ENCODE measurements around the gene TECTA.

Gene TECTA

GRCh38 chr11:121100943-121101342, at the start of gene TECTA:
Gene TECTA (plus strand): TSS chr11:121101243. CDS start chr11:121102666, 1,423 bp downstream.
- Histone ChIP-seq H3K9me3 (ENCODE audit: control insufficient read depth in 1 of 2, low read length in 2 of 2) (no peaks in the 10 kb centered on the region), H3K36me3 (ENCODE audit: control insufficient read depth in 1 of 2, insufficient read depth in 2 of 2, low read length in 2 of 2) (no peaks in the 10 kb centered on the region), H3K9ac (ENCODE audit: low read depth in 1 of 2, low read length in 2 of 2) (no peak within 1 kb of the TSS), H3K4me3 (ENCODE audit: low read depth in 1 of 2, low read length in 2 of 2) (no peak within 1 kb of the TSS), H3K27ac (ENCODE audit: low read depth, low read length) (no peak within 1 kb of the TSS), H3K27me3 (ENCODE audit: control insufficient read depth in 1 of 2, insufficient read depth in 2 of 2, low read length in 2 of 2) (no peaks in the 10 kb centered on the region), H3K4me1 (ENCODE audit: control insufficient read depth in 1 of 2, insufficient read depth in 2 of 2, low read length in 2 of 2) (peaks cover 4 to 7% of the 10 kb centered on the region in 2 donors)

GRCh38 chr11:121053244-121053643, 47.8 kb upstream of the TECTA start:
- Histone ChIP-seq H3K27me3 (ENCODE audit: control insufficient read depth in 1 of 2, insufficient read depth in 2 of 2, low read length in 2 of 2) (no peaks in the 10 kb centered on the region), H3K4me1 (ENCODE audit: control insufficient read depth in 1 of 2, insufficient read depth in 2 of 2, low read length in 2 of 2) (peaks cover 0 to 8% of the 10 kb centered on the region in 2 donors), H3K4me3 (ENCODE audit: low read depth in 1 of 2, low read length in 2 of 2) (no peak overlapping the region), H3K9ac (ENCODE audit: low read depth in 1 of 2, low read length in 2 of 2) (no peak overlapping the region), H3K27ac (ENCODE audit: low read depth, low read length) (no peak overlapping the region), H3K36me3 (ENCODE audit: control insufficient read depth in 1 of 2, insufficient read depth in 2 of 2, low read length in 2 of 2) (peaks cover 10 to 24% of the 10 kb centered on the region in 2 donors), H3K9me3 (ENCODE audit: control insufficient read depth in 1 of 2, low read length in 2 of 2) (no peaks in the 10 kb centered on the region)

DNA sequence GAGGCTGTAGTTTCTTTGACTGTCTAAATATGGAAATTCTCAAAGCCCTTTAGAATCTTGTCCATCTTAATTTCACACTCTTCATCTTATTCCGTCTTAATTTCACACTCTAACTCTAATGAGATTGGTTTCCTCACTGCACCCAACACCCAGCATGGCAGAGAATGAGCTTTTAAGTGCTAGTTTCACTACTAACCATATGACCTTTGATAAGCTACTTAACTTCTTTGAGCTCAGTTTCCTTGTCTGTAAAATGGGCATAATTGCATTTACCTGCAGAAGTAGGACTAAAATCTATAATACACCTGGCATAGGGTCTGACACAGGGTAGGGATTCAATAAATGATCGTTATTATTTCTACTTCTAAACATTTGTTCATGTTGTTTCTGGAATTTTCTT, 46.8 kb upstream of the TECTA start:
- Histone ChIP-seq H3K36me3 (ENCODE audit: control insufficient read depth in 1 of 2, insufficient read depth in 2 of 2, low read length in 2 of 2) (peaks cover 14 to 24% of the 10 kb centered on the region in 2 donors), H3K4me1 (ENCODE audit: control insufficient read depth in 1 of 2, insufficient read depth in 2 of 2, low read length in 2 of 2) (no peaks in the 10 kb centered on the region), H3K27me3 (ENCODE audit: control insufficient read depth in 1 of 2, insufficient read depth in 2 of 2, low read length in 2 of 2) (no peaks in the 10 kb centered on the region), H3K27ac (ENCODE audit: low read depth, low read length) (no peak overlapping the region), H3K4me3 (ENCODE audit: low read depth in 1 of 2, low read length in 2 of 2) (no peak overlapping the region), H3K9ac (ENCODE audit: low read depth in 1 of 2, low read length in 2 of 2) (no peak overlapping the region), H3K9me3 (ENCODE audit: control insufficient read depth in 1 of 2, low read length in 2 of 2) (no peaks in the 10 kb centered on the region)

DNA sequence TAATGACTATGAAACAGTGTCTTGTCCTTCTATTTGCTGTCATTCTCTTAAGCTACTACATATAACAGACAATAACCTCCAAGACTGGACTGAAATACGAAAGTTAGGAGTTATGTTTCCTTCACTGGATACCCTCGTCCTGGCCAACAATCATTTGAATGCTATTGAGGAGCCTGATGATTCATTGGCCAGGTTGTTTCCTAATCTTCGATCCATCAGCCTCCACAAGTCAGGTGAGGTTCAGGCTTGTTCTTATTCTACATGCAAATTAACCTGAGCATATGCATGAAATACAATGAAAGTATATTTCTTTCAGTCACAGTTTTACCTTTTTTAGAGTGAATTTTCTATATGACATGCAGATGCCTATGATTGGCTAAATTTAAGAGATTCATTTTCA, 46.0 kb upstream of the TECTA start:
- no peak overlapping the region for H3K27ac ChIP-seq (ENCODE audit: low read depth, low read length)
- H3K36me3 ChIP-seq (ENCODE audit: control insufficient read depth in 1 of 2, insufficient read depth in 2 of 2, low read length in 2 of 2), result peaks cover 14 to 24% of the 10 kb centered on the region in 2 donors
- no peak overlapping the region for H3K9ac ChIP-seq (ENCODE audit: low read depth in 1 of 2, low read length in 2 of 2)
- H3K27me3 ChIP-seq (ENCODE audit: control insufficient read depth in 1 of 2, insufficient read depth in 2 of 2, low read length in 2 of 2), result no peaks in the 10 kb centered on the region
- H3K4me3 ChIP-seq (ENCODE audit: low read depth in 1 of 2, low read length in 2 of 2), result no peak overlapping the region
- H3K9me3 ChIP-seq (ENCODE audit: control insufficient read depth in 1 of 2, low read length in 2 of 2), result no peaks in the 10 kb centered on the region
- no peaks in the 10 kb centered on the region for H3K4me1 ChIP-seq (ENCODE audit: control insufficient read depth in 1 of 2, insufficient read depth in 2 of 2, low read length in 2 of 2)

GRCh38 chr11:121057922-121058321, 43.1 kb upstream of the TECTA start:
- Histone ChIP-seq H3K36me3 (ENCODE audit: control insufficient read depth in 1 of 2, insufficient read depth in 2 of 2, low read length in 2 of 2) (peaks cover 18 to 31% of the 10 kb centered on the region in 2 donors), H3K27me3 (ENCODE audit: control insufficient read depth in 1 of 2, insufficient read depth in 2 of 2, low read length in 2 of 2) (no peaks in the 10 kb centered on the region), H3K4me1 (ENCODE audit: control insufficient read depth in 1 of 2, insufficient read depth in 2 of 2, low read length in 2 of 2) (no peaks in the 10 kb centered on the region), H3K4me3 (ENCODE audit: low read depth in 1 of 2, low read length in 2 of 2) (no peak overlapping the region), H3K9ac (ENCODE audit: low read depth in 1 of 2, low read length in 2 of 2) (no peak overlapping the region), H3K9me3 (ENCODE audit: control insufficient read depth in 1 of 2, low read length in 2 of 2) (no peaks in the 10 kb centered on the region), H3K27ac (ENCODE audit: low read depth, low read length) (no peak overlapping the region)

- Histone ChIP-seq H3K9ac (ENCODE audit: low read depth in 1 of 2, low read length in 2 of 2) (no peak overlapping the region), H3K27ac (ENCODE audit: low read depth, low read length) (no peak overlapping the region), H3K36me3 (ENCODE audit: control insufficient read depth in 1 of 2, insufficient read depth in 2 of 2, low read length in 2 of 2) (peaks cover 18 to 25% of the 10 kb centered on the region in 2 donors), H3K9me3 (ENCODE audit: control insufficient read depth in 1 of 2, low read length in 2 of 2) (no peaks in the 10 kb centered on the region), H3K4me3 (ENCODE audit: low read depth in 1 of 2, low read length in 2 of 2) (no peak overlapping the region), H3K4me1 (ENCODE audit: control insufficient read depth in 1 of 2, insufficient read depth in 2 of 2, low read length in 2 of 2) (no peaks in the 10 kb centered on the region), H3K27me3 (ENCODE audit: control insufficient read depth in 1 of 2, insufficient read depth in 2 of 2, low read length in 2 of 2) (no peaks in the 10 kb centered on the region)
Measured at GRCh38 chr11:121058941-121059340, 42.1 kb upstream of the TECTA start.

DNA sequence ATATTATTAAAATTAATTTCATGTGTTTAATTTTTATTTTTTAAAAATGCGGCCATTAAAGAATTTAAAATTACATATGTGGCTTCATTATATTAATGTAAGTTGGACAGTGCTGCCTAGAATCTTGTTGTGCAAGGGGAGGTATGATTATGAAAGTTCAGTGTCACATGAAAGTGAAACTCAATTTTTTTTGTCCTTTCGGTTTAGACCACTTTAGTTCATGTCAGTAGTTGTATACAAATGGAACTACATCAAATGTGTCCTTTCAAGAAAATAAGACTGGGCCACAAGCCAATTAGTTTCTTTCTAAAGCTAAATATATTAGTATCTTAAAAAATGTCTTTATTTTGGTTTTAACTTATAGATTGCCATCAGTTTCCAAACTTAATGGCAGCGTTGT, 41.4 kb upstream of the TECTA start:
- H3K4me3 ChIP-seq (ENCODE audit: low read depth in 1 of 2, low read length in 2 of 2), result no peak overlapping the region
- no peaks in the 10 kb centered on the region for H3K4me1 ChIP-seq (ENCODE audit: control insufficient read depth in 1 of 2, insufficient read depth in 2 of 2, low read length in 2 of 2)
- H3K27ac ChIP-seq (ENCODE audit: low read depth, low read length), result no peak overlapping the region
- H3K9me3 ChIP-seq (ENCODE audit: control insufficient read depth in 1 of 2, low read length in 2 of 2), result no peaks in the 10 kb centered on the region
- peaks cover 12 to 19% of the 10 kb centered on the region in 2 donors for H3K36me3 ChIP-seq (ENCODE audit: control insufficient read depth in 1 of 2, insufficient read depth in 2 of 2, low read length in 2 of 2)
- H3K27me3 ChIP-seq (ENCODE audit: control insufficient read depth in 1 of 2, insufficient read depth in 2 of 2, low read length in 2 of 2), result no peaks in the 10 kb centered on the region
- H3K9ac ChIP-seq (ENCODE audit: low read depth in 1 of 2, low read length in 2 of 2), result no peak overlapping the region

GRCh38 chr11:121063728-121064127, 37.3 kb upstream of the TECTA start:
- H3K36me3 ChIP-seq (ENCODE audit: control insufficient read depth in 1 of 2, insufficient read depth in 2 of 2, low read length in 2 of 2), result peaks cover 7 to 8% of the 10 kb centered on the region in 2 donors
- no peak overlapping the region for H3K4me3 ChIP-seq (ENCODE audit: low read depth in 1 of 2, low read length in 2 of 2)
- H3K27ac ChIP-seq (ENCODE audit: low read depth, low read length), result no peak overlapping the region
- H3K9me3 ChIP-seq (ENCODE audit: control insufficient read depth in 1 of 2, low read length in 2 of 2), result no peaks in the 10 kb centered on the region
- H3K4me1 ChIP-seq (ENCODE audit: control insufficient read depth in 1 of 2, insufficient read depth in 2 of 2, low read length in 2 of 2), result peaks cover 17 to 22% of the 10 kb centered on the region in 2 donors
- H3K9ac ChIP-seq (ENCODE audit: low read depth in 1 of 2, low read length in 2 of 2), result no peak overlapping the region
- no peaks in the 10 kb centered on the region for H3K27me3 ChIP-seq (ENCODE audit: control insufficient read depth in 1 of 2, insufficient read depth in 2 of 2, low read length in 2 of 2)

- peaks cover 22 to 27% of the 10 kb centered on the region in 2 donors for H3K4me1 ChIP-seq (ENCODE audit: control insufficient read depth in 1 of 2, insufficient read depth in 2 of 2, low read length in 2 of 2)
- H3K4me3 ChIP-seq (ENCODE audit: low read depth in 1 of 2, low read length in 2 of 2), result no peak overlapping the region
- no peak overlapping the region for H3K27ac ChIP-seq (ENCODE audit: low read depth, low read length)
- no peaks in the 10 kb centered on the region for H3K27me3 ChIP-seq (ENCODE audit: control insufficient read depth in 1 of 2, insufficient read depth in 2 of 2, low read length in 2 of 2)
- no peak overlapping the region for H3K9ac ChIP-seq (ENCODE audit: low read depth in 1 of 2, low read length in 2 of 2)
- H3K36me3 ChIP-seq (ENCODE audit: control insufficient read depth in 1 of 2, insufficient read depth in 2 of 2, low read length in 2 of 2), result peaks cover 0 to under 1% of the 10 kb centered on the region in 2 donors
- no peaks in the 10 kb centered on the region for H3K9me3 ChIP-seq (ENCODE audit: control insufficient read depth in 1 of 2, low read length in 2 of 2)
Measured at GRCh38 chr11:121066623-121067022, 34.4 kb upstream of the TECTA start.

DNA sequence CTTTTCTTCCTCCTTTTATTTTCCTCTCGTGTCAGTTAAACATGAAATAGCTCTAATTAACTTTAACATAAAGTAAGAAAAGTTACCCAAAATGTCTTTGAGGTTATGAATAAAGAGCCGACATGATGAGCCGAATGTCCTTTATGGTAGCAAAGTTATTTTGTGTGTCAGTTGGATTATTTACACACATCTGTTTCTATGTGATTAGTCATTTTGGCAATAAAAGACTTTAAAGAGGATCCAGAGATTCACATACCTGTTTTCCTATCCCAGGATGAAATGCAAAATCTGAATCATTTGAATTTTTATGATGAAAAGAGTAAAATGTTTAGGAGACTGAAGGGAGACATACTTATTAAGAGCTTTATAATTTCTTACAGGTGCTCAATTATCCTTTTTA, 34.0 kb upstream of the TECTA start:
- no peak overlapping the region for H3K4me3 ChIP-seq (ENCODE audit: low read depth in 1 of 2, low read length in 2 of 2)
- no peaks in the 10 kb centered on the region for H3K36me3 ChIP-seq (ENCODE audit: control insufficient read depth in 1 of 2, insufficient read depth in 2 of 2, low read length in 2 of 2)
- no peak overlapping the region for H3K27ac ChIP-seq (ENCODE audit: low read depth, low read length)
- H3K9ac ChIP-seq (ENCODE audit: low read depth in 1 of 2, low read length in 2 of 2), result no peak overlapping the region
- no peaks in the 10 kb centered on the region for H3K27me3 ChIP-seq (ENCODE audit: control insufficient read depth in 1 of 2, insufficient read depth in 2 of 2, low read length in 2 of 2)
- H3K9me3 ChIP-seq (ENCODE audit: control insufficient read depth in 1 of 2, low read length in 2 of 2), result no peaks in the 10 kb centered on the region
- H3K4me1 ChIP-seq (ENCODE audit: control insufficient read depth in 1 of 2, insufficient read depth in 2 of 2, low read length in 2 of 2), result peaks cover 22 to 27% of the 10 kb centered on the region in 2 donors

- Histone ChIP-seq H3K36me3 (ENCODE audit: control insufficient read depth in 1 of 2, insufficient read depth in 2 of 2, low read length in 2 of 2) (no peaks in the 10 kb centered on the region), H3K9ac (ENCODE audit: low read depth in 1 of 2, low read length in 2 of 2) (no peak overlapping the region), H3K9me3 (ENCODE audit: control insufficient read depth in 1 of 2, low read length in 2 of 2) (no peaks in the 10 kb centered on the region), H3K4me1 (ENCODE audit: control insufficient read depth in 1 of 2, insufficient read depth in 2 of 2, low read length in 2 of 2) (peaks cover 22 to 27% of the 10 kb centered on the region in 2 donors), H3K27me3 (ENCODE audit: control insufficient read depth in 1 of 2, insufficient read depth in 2 of 2, low read length in 2 of 2) (no peaks in the 10 kb centered on the region), H3K27ac (ENCODE audit: low read depth, low read length) (no peak overlapping the region), H3K4me3 (ENCODE audit: low read depth in 1 of 2, low read length in 2 of 2) (no peak overlapping the region)
Measured at GRCh38 chr11:121067453-121067852, 33.6 kb upstream of the TECTA start.
